OCI-LY7 (cell line): Measurements from ENCODE around the gene ARHGEF39. TPM values are rescaled to one million over a fixed set of nuclear protein-coding genes. Genes with fewer than 3 reads are reported as not detected.

Source experiments
- Bru-seq: library from RNA; stranded (reverse); fragments of 400-500 nt; gene quantifications from one replicate; lab custom pipeline; 2021; lab: Mats Ljungman, UMichigan
- BruChase-seq, 2 experiments: library from RNA; stranded (reverse); fragments of 400-500 nt; gene quantifications; one replicate each; lab custom pipeline; 2021; lab: Mats Ljungman, UMichigan
- BruUV-seq: library from RNA; stranded (reverse); fragments of 400-500 nt; replicated peaks from 2 replicates; lab custom pipeline; 2021; lab: Mats Ljungman, UMichigan
- CTCF ChIA-PET: fragments of 300-600 bp; sonication (Branson Sonifier 250); formaldehyde crosslinking; loops from one replicate; lab custom pipeline; 2022; ENCODE audit warnings: antibody characterized with exemption; ENCODE audit not compliant: unreplicated experiment; lab: Charles Lee
- POLR2A ChIA-PET: fragments of 300-600 bp; sonication (Branson Sonifier 250); formaldehyde crosslinking; loops from one replicate; lab custom pipeline; 2022; ENCODE audit warnings: antibody characterized with exemption; lab: Charles Lee
- DNase-seq: peaks from one replicate; pipeline ENCODE4 v3.0.0-alpha.2; 2015; ENCODE audit warnings: low spot score
- H2AFZ ChIP-seq: fragments of 200-600 bp; sonication (generic), shearing (Covaris generic); 2 replicates; pipeline ENCODE4 v1.6.1; 2014; ENCODE audit warnings: mild to moderate bottlenecking, antibody characterized with exemption, low read length, moderate library complexity
- H3K27ac ChIP-seq: fragments of 200-600 bp; sonication (generic); 2 replicates; pipeline ENCODE4 v1.5.1; 2014; ENCODE audit warnings: mixed run types, low read depth, mild to moderate bottlenecking, moderate library complexity, low read length, inconsistent platforms; ENCODE audit not compliant: poor library complexity, severe bottlenecking
- H3K36me3 ChIP-seq: fragments of 200-600 bp; sonication (generic); 2 replicates; pipeline ENCODE4 v1.6.1; 2014; ENCODE audit warnings: mild to moderate bottlenecking, antibody characterized with exemption, low read length, moderate library complexity, mixed read lengths; ENCODE audit not compliant: insufficient read depth
- H3K4me1 ChIP-seq: fragments of 200-600 bp; sonication (generic); 2 replicates; pipeline ENCODE4 v1.5.1; 2014; ENCODE audit warnings: mild to moderate bottlenecking, low read length; ENCODE audit not compliant: insufficient read depth, poor library complexity, severe bottlenecking
- H3K4me2 ChIP-seq: fragments of 200-600 bp; sonication (generic); 2 replicates; pipeline ENCODE4 v1.6.1; 2014; ENCODE audit warnings: mild to moderate bottlenecking, low read length
- H3K4me3 ChIP-seq: fragments of 200-600 bp; sonication (generic); 2 replicates; pipeline ENCODE4 v1.5.1; 2014; ENCODE audit warnings: mild to moderate bottlenecking, low read depth, low read length; ENCODE audit not compliant: poor library complexity, severe bottlenecking
- H3K79me2 ChIP-seq: fragments of 200-600 bp; sonication (generic); 2 replicates; pipeline ENCODE4 v1.6.1; 2016; ENCODE audit warnings: low read depth, mild to moderate bottlenecking, low read length, moderate library complexity, mixed read lengths; ENCODE audit not compliant: insufficient read depth
- H3K9me2 ChIP-seq: fragments of 200-600 bp; sonication (generic); 2 replicates; pipeline ENCODE4 v1.6.1; 2016; ENCODE audit warnings: mild to moderate bottlenecking, low read length, mixed read lengths; ENCODE audit not compliant: insufficient read depth
- H3K9me3 ChIP-seq: fragments of 200-600 bp; sonication (generic); 2 replicates; pipeline ENCODE4 v1.6.1; 2014; ENCODE audit warnings: mild to moderate bottlenecking, mixed run types, low read length, mixed read lengths
- H4K20me1 ChIP-seq: fragments of 200-600 bp; sonication (generic); 2 replicates; pipeline ENCODE4 v1.6.1; 2014; ENCODE audit warnings: mild to moderate bottlenecking, antibody characterized with exemption, low read length, moderate library complexity, mixed read lengths; ENCODE audit not compliant: insufficient read depth
- EZH2phosphoT487 ChIP-seq: fragments of 200-600 bp; sonication (generic); IDR thresholded peaks from 2 replicates; pipeline ENCODE4 v1.6.1; 2018; ENCODE audit warnings: low read depth, borderline replicate concordance, mild to moderate bottlenecking, mixed run types, antibody characterized with exemption, low read length, moderate library complexity, mixed read lengths
- intact Hi-C: fragments of 100-400 bp; cut with micrococcal nuclease; formaldehyde crosslinking; loops from one replicate; pipeline ENCODE4 v1.10.0; 2022; ENCODE audit not compliant: unreplicated experiment
- long read RNA-seq: library from polyadenylated mRNA; stranded (forward); transcript quantifications from one replicate; pipeline ENCODE4 v2.0.0, GENCODE V29; 2022
- total RNA-seq, 2 experiments: library from RNA; depleted of rRNA in 1 of 2; stranded (reverse); fragments of >200 nt in 1 of 2; shearing (Covaris generic) in 1 of 2; gene quantifications; 2 replicates each; pipeline ENCODE4 v1.2.3, GENCODE V29; 2014 to 2022
- TF ChIP-seq, protein P1 (sequence below): fragments of 200-600 bp; sonication (generic); conservative IDR thresholded peaks from 2 replicates; pipeline ENCODE4 v1.5.1; 2014; ENCODE audit warnings: mild to moderate bottlenecking, antibody characterized with exemption, low read length, moderate library complexity, mixed read lengths

The ARHGEF39 gene, protein sequence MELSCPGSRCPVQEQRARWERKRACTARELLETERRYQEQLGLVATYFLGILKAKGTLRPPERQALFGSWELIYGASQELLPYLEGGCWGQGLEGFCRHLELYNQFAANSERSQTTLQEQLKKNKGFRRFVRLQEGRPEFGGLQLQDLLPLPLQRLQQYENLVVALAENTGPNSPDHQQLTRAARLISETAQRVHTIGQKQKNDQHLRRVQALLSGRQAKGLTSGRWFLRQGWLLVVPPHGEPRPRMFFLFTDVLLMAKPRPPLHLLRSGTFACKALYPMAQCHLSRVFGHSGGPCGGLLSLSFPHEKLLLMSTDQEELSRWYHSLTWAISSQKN
- 22.7 and 30.8 TPM in 2 replicates for total RNA-seq (2014; rRNA removed; shearing (Covaris generic))
- total RNA-seq (2022), result 48.1 and 53.6 TPM in 2 replicates
- percentile 77 among the genes with signal in this experiment for Bru-seq, nascent RNA
- percentile 64 among the genes with signal in this experiment for BruChase-seq, experiment 1, labeled RNA remaining after a 6-hour chase
- BruChase-seq, experiment 2, labeled RNA remaining after a 2-hour chase, result percentile 60 among the genes with signal in this experiment
- long read RNA-seq, transcript ARHGEF39-201 (9 exons, 3,769 nt), result major isoform, 24 of 90 reads
- long read RNA-seq, partial matches to known transcripts, result 23 of 90 reads
- long read RNA-seq, other reads (novel, unspliced or antisense), result 43 of 90 reads

DNA sequence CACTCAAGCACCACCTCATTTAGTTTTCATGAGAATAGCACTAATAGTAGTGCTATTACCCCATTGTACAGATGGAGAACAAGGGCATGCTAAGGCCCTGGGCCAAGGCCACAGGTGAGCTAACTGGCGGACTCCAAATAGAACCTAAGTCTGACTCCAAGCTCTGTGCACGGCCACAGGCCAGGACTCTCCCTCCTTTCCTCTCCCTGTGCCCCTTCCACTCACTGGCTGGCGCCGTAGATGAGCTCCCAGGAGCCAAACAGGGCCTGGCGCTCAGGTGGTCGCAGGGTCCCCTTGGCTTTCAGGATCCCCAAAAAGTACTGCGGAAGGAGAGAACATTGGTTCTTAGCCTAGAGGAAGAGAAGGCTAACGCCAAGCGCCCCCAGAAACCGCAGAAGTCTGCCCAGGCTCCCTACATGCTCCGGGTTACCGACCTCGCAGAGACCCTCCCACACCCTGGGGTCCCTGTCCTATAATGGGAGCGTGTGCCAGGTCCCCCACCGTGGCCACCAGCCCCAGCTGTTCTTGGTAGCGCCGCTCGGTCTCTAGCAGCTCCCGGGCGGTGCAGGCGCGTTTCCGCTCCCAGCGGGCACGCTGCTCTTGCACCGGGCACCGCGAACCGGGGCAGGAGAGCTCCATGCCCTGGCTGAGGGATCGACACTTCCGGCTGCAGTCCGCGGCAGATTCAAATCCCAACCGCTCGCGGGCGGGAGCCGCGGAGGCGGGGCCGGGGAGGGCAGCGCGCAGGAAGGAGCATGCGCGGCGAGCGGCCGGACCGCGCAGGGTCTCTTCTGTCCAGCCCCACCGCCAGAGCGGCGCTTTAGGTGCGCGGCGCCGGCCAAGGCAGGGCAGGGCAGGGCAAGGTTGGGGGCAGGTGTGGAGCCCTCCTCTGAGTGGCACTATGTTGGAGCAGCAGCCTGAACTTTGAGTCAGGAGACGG lies at the start of gene ARHGEF39:
Gene ARHGEF39 (minus strand): TSS at position 665 of the 940 bp plus-strand sequence. CDS start 26 bp downstream, at position 639.
- Histone ChIP-seq H3K4me1 (peaks cover 62% of the 10 kb centered on the region), H3K4me3 (peak within 1 kb of the TSS; percentile 78), H4K20me1 (no peaks in the 10 kb centered on the region), H3K9me2 (no peaks in the 10 kb centered on the region), H2AFZ (peak within 1 kb of the TSS; percentile 65), H3K36me3 (peaks cover 35% of the 10 kb centered on the region), H3K4me2 (peak within 1 kb of the TSS; percentile 99), H3K27ac (peak within 1 kb of the TSS; percentile 85), H3K9me3 (no peaks in the 10 kb centered on the region), H3K79me2 (peaks cover 17% of the 10 kb centered on the region; the same call in 1 of the 2 replicates)
- TF ChIP-seq EZH2phosphoT487, result no peak
- TF ChIP-seq, protein P1, sequence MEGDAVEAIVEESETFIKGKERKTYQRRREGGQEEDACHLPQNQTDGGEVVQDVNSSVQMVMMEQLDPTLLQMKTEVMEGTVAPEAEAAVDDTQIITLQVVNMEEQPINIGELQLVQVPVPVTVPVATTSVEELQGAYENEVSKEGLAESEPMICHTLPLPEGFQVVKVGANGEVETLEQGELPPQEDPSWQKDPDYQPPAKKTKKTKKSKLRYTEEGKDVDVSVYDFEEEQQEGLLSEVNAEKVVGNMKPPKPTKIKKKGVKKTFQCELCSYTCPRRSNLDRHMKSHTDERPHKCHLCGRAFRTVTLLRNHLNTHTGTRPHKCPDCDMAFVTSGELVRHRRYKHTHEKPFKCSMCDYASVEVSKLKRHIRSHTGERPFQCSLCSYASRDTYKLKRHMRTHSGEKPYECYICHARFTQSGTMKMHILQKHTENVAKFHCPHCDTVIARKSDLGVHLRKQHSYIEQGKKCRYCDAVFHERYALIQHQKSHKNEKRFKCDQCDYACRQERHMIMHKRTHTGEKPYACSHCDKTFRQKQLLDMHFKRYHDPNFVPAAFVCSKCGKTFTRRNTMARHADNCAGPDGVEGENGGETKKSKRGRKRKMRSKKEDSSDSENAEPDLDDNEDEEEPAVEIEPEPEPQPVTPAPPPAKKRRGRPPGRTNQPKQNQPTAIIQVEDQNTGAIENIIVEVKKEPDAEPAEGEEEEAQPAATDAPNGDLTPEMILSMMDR, result peak; percentile 67
- CTCF ChIA-PET, result interaction anchor here (0.7 to 2.0 kb wide), 8 partner anchors 8 to 84 kb away, joined by 3 to 13 read pairs (median 3); no protein-coding TSS in a partner anchor
- POLR2A ChIA-PET, result interaction anchor here (0.7 to 5.5 kb wide), 24 partner anchors 9 to 576 kb away, joined by 3 to 28 read pairs (median 5); partner anchors contain the start of genes CA9, CD72, GBA2 and HINT2
- peak; percentile 88 for DNase-seq
- TSS peak; percentile 44 for BruUV-seq
- intact Hi-C loops, result no loop called here

DNA sequence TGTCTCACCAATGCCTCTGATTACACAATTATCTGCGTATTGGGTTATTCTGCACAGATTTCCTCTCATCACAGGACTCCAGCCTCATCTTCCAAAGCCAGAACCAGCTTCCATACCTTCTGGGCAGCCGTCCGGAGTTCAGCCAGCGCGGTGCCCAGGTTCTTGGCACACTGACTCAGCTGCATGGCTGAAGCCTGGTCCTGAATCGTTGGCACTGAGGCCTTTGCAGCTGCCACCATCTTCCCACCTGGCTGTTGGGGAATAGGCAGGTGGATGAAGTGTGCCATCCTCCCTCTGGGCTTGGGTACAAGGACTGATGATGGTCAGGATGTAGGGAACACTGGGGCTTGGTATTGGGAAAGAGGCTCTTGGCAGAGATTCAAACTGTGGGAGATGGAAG lies 49.1 kb upstream of the ARHGEF39 start:
- POLR2A ChIA-PET, result interaction anchor here (1.3 kb wide), 1 partner anchor 17 kb away, joined by 3 read pairs; no protein-coding TSS in a partner anchor
- no TSS peak for BruUV-seq
- intact Hi-C loops, result no loop called here

More for the DNA sequence above, 49.1 kb upstream of the ARHGEF39 start:
- Histone ChIP-seq H3K27ac (no peak overlapping the region), H2AFZ (no peak overlapping the region), H3K4me1 (no peaks in the 10 kb centered on the region), H3K79me2 (no peaks in the 10 kb centered on the region), H3K36me3 (peaks cover 95% of the 10 kb centered on the region), H3K4me3 (no peak overlapping the region), H4K20me1 (no peaks in the 10 kb centered on the region), H3K4me2 (no peak overlapping the region), H3K9me3 (no peaks in the 10 kb centered on the region), H3K9me2 (no peaks in the 10 kb centered on the region)
- DNase-seq, result no peak
- CTCF ChIA-PET, result interaction anchor here (1.3 kb wide), 1 partner anchor 50 kb away, joined by 3 read pairs; no protein-coding TSS in a partner anchor
- TF ChIP-seq, protein P1, result no peak
- no peak for TF ChIP-seq EZH2phosphoT487
